IPS-18a (cell line): ENCODE measurements around the gene SPATA31A1.
"Not testable (repeated sequence)": the region's sequence is repeated elsewhere in the genome, so short reads cannot be mapped to it uniquely, and the experiment has no call there.

ENCODE experiments used
- H3K27ac ChIP-seq: one replicate; pipeline ENCODE4 v1.5.1; 2013; ENCODE audit warnings: low read length
- H3K27me3 ChIP-seq: one replicate; pipeline ENCODE4 v1.6.1; 2013; ENCODE audit warnings: mild to moderate bottlenecking, low read length; ENCODE audit not compliant: control insufficient read depth, insufficient read depth
- H3K36me3 ChIP-seq: one replicate; pipeline ENCODE4 v1.6.1; 2013; ENCODE audit warnings: low read depth, low read length; ENCODE audit not compliant: control insufficient read depth
- H3K4me1 ChIP-seq: one replicate; pipeline ENCODE4 v1.6.1; 2013; ENCODE audit warnings: low read depth, low read length; ENCODE audit not compliant: control insufficient read depth
- H3K4me3 ChIP-seq: one replicate; pipeline ENCODE4 v1.5.1; 2013; ENCODE audit warnings: low read length
- H3K9ac ChIP-seq: one replicate; pipeline ENCODE4 v1.6.1; 2013; ENCODE audit warnings: mild to moderate bottlenecking, low read length, moderate library complexity
- H3K9me3 ChIP-seq: one replicate; pipeline ENCODE4 v1.6.1; 2013; ENCODE audit warnings: low read depth, low read length; ENCODE audit not compliant: control insufficient read depth

SPATA31A1 gene

DNA sequence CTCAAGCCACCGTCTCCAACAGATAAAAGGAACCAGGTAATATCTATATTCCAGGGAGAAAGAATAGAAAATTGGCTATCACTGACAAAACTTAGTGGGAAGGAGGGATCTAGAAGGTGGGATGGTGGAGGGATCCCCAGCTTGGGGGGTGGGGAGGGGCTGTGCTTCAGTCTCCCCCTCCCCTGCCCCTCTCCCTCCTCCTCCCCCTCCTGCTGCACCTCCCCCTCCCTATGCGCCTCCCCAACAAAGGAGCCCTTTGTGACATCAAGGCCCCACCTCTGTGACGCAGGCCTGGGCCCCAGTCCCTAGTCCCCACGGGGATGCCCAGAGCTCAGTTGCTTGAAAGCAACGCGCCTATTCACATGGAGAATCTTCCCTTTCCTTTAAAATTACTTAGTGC is at the start of gene SPATA31A1:
TSS of gene SPATA31A1 (plus strand) at position 301 of the 400 bp plus-strand sequence. CDS start at position 363, 62 bp downstream.
- not testable (repeated sequence) for H3K27me3 ChIP-seq, H3K9me3 ChIP-seq, H3K4me3 ChIP-seq, H3K9ac ChIP-seq, H3K27ac ChIP-seq, H3K36me3 ChIP-seq, H3K4me1 ChIP-seq

DNA sequence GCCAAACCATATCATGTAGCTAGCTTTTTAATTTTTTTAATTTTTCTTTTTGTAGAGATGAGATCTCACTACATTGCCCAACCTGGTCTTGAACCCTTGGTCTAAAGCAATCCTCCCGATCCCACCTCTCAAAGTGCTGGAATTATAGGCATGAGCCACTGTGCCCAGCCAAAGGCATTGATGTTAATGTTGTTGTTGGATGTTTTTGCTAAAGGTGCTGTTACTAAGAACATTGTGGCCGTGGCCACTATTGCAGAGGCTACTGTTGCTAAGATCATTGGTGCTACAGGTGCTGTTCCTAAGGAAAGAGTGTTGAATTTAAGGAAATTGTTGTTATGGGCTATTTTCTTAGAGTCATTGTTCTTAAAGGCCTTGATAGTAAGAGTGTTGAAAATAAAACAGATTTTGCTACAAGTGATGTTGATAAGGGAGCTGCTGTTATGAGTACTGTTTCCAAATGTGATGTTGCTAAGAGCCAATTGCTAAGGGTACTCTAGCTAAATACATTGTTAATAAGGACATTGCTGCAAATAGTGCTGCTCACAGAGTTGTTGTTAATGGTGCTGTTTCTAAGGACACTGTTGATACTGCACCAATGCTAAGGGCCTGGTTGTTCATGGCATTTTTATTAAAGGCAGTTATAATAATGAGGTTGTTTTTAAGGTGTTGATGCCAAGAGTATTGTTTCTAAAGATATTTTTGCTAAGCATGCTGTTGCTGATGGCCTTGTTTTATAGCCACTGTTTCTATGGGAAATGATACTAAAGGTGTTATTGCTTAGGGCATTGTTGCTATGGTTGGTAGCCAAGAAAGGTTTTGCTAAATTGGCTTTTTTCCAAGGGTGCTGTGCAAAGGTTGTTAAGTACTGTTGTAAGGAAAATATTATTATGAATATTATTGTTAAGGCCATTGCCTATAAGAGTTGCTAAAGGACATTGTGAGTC is 52.1 kb downstream of the SPATA31A1 start:
- H3K4me1 ChIP-seq, H3K27me3 ChIP-seq, H3K9ac ChIP-seq, H3K27ac ChIP-seq, H3K36me3 ChIP-seq, H3K4me3 ChIP-seq, H3K9me3 ChIP-seq: not testable (repeated sequence)

DNA sequence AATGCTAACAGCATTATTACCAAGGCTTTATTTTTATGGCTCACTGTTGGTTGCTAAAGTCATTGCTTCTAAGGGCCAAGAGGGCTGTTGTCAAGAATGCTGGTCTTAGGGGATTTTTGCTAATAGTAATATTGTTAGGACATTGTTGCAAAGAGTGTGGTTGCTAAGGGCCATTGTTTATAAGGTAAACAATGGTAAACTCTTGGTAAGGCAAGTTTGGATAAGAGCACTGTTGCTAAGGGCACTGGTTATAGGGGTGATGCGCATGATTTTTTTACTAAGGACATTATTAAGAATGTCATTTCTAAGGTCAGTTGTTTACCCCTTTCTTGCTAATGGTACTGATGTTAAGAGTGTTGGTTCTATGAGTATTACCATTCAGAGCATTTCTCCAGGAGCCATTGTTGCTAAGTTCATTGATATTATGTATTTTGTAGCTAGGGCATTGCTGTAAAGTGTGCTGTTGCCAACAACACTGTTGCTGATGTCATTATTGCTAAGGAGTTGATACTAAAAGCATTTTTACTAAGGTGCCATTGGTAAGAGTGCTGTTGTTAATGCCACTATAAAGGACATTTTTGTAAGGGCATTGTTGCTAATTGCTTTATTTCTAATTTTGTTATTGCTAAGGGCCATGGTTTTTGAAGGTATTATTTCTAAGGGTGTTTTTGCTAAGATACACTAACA is 55.9 kb downstream of the SPATA31A1 start:
- H3K27ac ChIP-seq, H3K9me3 ChIP-seq, H3K9ac ChIP-seq, H3K27me3 ChIP-seq, H3K4me3 ChIP-seq, H3K4me1 ChIP-seq, H3K36me3 ChIP-seq: not testable (repeated sequence)
